ENCODE data around the gene KCNQ5. TPM values are rescaled to one million over a fixed set of nuclear protein-coding genes. Genes with fewer than 3 reads are reported as not detected.
"Not testable (repeated sequence)": the region's sequence is repeated elsewhere in the genome, so short reads cannot be mapped to it uniquely, and the experiment has no call there.

The KCNQ5 gene
- total and polyA plus RNA-seq, 2 donors: 1.0 to 1.7 TPM

DNA sequence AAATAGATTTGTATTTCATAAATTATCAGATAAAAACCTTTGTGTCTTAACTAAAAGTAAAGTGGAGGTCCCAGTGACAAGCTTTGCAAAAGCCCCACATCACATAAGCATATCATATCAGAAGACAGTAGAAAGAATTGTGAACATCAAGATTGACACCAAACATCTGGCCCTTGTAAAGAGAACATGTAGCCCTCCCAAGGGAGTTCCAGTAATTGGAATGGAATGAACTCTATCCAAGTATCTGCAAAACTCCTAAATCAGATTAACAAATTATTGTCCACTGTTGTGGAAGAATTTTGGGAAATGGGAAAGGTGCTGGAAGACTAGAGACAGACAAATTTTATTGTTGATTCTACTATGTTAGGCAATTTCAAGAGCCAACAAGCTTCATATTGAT is 268.8 kb downstream of the KCNQ5 start:
- Histone ChIP-seq H3K9me3 (ENCODE audit: control insufficient read depth in 2 of 2, insufficient read depth in 1 of 2, low read length in 1 of 2) (no peaks in the 10 kb centered on the region), H3K36me3 (ENCODE audit: control insufficient read depth in 2 of 2, insufficient read depth in 2 of 2, low read length in 1 of 2) (no peaks in the 10 kb centered on the region), H3K27ac (ENCODE audit: low read depth in 1 of 2, low read length in 1 of 2) (no peak overlapping the region), H3K27me3 (ENCODE audit: control insufficient read depth in 2 of 2, insufficient read depth in 1 of 2, low read length in 1 of 2) (no peaks in the 10 kb centered on the region), H3K4me1 (ENCODE audit: control insufficient read depth in 2 of 2, insufficient read depth in 2 of 2, low read length in 2 of 2) (no peaks in the 10 kb centered on the region), H3K4me3 (ENCODE audit: low read length in 2 of 2) (no peak overlapping the region)
- DNase-seq (ENCODE audit: low read depth in 6 of 9, low spot score in 9 of 9): no peak

GRCh38 chr6:72892901-72893300 is 271.0 kb downstream of the KCNQ5 start:
- no peaks in the 10 kb centered on the region for H3K9me3 ChIP-seq (ENCODE audit: control insufficient read depth in 2 of 2, insufficient read depth in 1 of 2, low read length in 1 of 2)
- DNase-seq (ENCODE audit: low read depth in 6 of 9, low spot score in 9 of 9): no peak
- no peaks in the 10 kb centered on the region for H3K27me3 ChIP-seq (ENCODE audit: control insufficient read depth in 2 of 2, insufficient read depth in 1 of 2, low read length in 1 of 2)
- no peak overlapping the region for H3K27ac ChIP-seq (ENCODE audit: low read depth in 1 of 2, low read length in 1 of 2)
- H3K36me3 ChIP-seq (ENCODE audit: control insufficient read depth in 2 of 2, insufficient read depth in 2 of 2, low read length in 1 of 2): no peaks in the 10 kb centered on the region
- no peaks in the 10 kb centered on the region for H3K4me1 ChIP-seq (ENCODE audit: control insufficient read depth in 2 of 2, insufficient read depth in 2 of 2, low read length in 2 of 2)
- H3K4me3 ChIP-seq (ENCODE audit: low read length in 2 of 2): no peak overlapping the region
- WGBS: 94% methylated on average over 1 of the region's 1 CpG

- H3K9me3 ChIP-seq (ENCODE audit: control insufficient read depth in 2 of 2, insufficient read depth in 1 of 2, low read length in 1 of 2): no peaks in the 10 kb centered on the region
- H3K4me1 ChIP-seq (ENCODE audit: control insufficient read depth in 2 of 2, insufficient read depth in 2 of 2, low read length in 2 of 2): no peaks in the 10 kb centered on the region
- H3K36me3 ChIP-seq (ENCODE audit: control insufficient read depth in 2 of 2, insufficient read depth in 2 of 2, low read length in 1 of 2): no peaks in the 10 kb centered on the region
- DNase-seq (ENCODE audit: low read depth in 6 of 9, low spot score in 9 of 9): no peak
- no peaks in the 10 kb centered on the region for H3K27me3 ChIP-seq (ENCODE audit: control insufficient read depth in 2 of 2, insufficient read depth in 1 of 2, low read length in 1 of 2)
- no peak overlapping the region for H3K4me3 ChIP-seq (ENCODE audit: low read length in 2 of 2)
- 22% methylated on average over 2 of the region's 2 CpGs for WGBS
- no peak overlapping the region for H3K27ac ChIP-seq (ENCODE audit: low read depth in 1 of 2, low read length in 1 of 2)
Measured at GRCh38 chr6:72894091-72894490, 272.2 kb downstream of the KCNQ5 start.

- not testable (repeated sequence) for H3K36me3 ChIP-seq (ENCODE audit: control insufficient read depth in 2 of 2, insufficient read depth in 2 of 2, low read length in 1 of 2); H3K4me3 ChIP-seq (ENCODE audit: low read length in 2 of 2); H3K27ac ChIP-seq (ENCODE audit: low read depth in 1 of 2, low read length in 1 of 2); H3K4me1 ChIP-seq (ENCODE audit: control insufficient read depth in 2 of 2, insufficient read depth in 2 of 2, low read length in 2 of 2); H3K9me3 ChIP-seq (ENCODE audit: control insufficient read depth in 2 of 2, insufficient read depth in 1 of 2, low read length in 1 of 2); DNase-seq (ENCODE audit: low read depth in 6 of 9, low spot score in 9 of 9); H3K27me3 ChIP-seq (ENCODE audit: control insufficient read depth in 2 of 2, insufficient read depth in 1 of 2, low read length in 1 of 2)
- 96% methylated on average over 3 of the region's 3 CpGs for WGBS
Measured at GRCh38 chr6:72898313-72898712, 276.4 kb downstream of the KCNQ5 start.

- no peaks in the 10 kb centered on the region for H3K4me1 ChIP-seq (ENCODE audit: control insufficient read depth in 2 of 2, insufficient read depth in 2 of 2, low read length in 2 of 2)
- H3K27me3 ChIP-seq (ENCODE audit: control insufficient read depth in 2 of 2, insufficient read depth in 1 of 2, low read length in 1 of 2): no peaks in the 10 kb centered on the region
- H3K9me3 ChIP-seq (ENCODE audit: control insufficient read depth in 2 of 2, insufficient read depth in 1 of 2, low read length in 1 of 2): no peaks in the 10 kb centered on the region
- no peak for DNase-seq (ENCODE audit: low read depth in 6 of 9, low spot score in 9 of 9)
- no peak overlapping the region for H3K27ac ChIP-seq (ENCODE audit: low read depth in 1 of 2, low read length in 1 of 2)
- no peaks in the 10 kb centered on the region for H3K36me3 ChIP-seq (ENCODE audit: control insufficient read depth in 2 of 2, insufficient read depth in 2 of 2, low read length in 1 of 2)
- no peak overlapping the region for H3K4me3 ChIP-seq (ENCODE audit: low read length in 2 of 2)
- WGBS: 97% methylated on average over 6 of the region's 6 CpGs
Measured at GRCh38 chr6:72905705-72906478, 284.0 kb downstream of the KCNQ5 start.

DNA sequence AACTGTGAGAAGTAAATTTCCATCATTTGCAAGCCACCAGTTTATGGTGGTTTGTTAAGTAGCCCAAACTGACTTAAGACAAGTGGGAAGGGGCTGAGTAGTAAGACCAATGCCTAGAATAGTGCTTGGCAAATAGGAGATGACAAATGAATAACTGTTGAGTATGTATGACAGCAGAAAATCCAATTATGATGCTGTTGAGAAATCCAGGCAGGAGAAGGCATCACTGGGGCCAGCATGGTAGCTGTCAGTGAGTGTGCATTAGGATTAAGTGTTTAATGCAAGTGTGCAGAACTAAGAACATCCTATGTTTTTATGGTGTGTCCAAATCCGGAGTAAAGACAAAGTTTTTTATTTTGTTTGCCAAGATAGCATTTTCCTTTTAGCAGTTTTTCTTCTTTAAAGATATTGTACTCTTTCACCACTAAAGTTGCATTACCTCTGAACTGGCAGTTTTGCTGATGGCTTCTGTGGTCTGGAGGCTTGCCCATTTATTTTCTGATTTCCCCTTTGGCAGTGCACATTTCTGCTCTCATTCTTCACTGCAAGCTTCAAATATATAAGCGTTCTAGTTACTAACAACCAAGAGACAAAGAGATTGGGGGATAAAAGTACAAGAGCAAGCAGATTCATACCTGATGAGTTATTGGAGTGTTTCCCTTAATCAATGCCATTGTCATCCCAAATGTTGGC is 289.7 kb downstream of the KCNQ5 start:
- Histone ChIP-seq H3K4me3 (ENCODE audit: low read length in 2 of 2) (no peak overlapping the region), H3K4me1 (ENCODE audit: control insufficient read depth in 2 of 2, insufficient read depth in 2 of 2, low read length in 2 of 2) (no peaks in the 10 kb centered on the region), H3K9me3 (ENCODE audit: control insufficient read depth in 2 of 2, insufficient read depth in 1 of 2, low read length in 1 of 2) (no peaks in the 10 kb centered on the region), H3K36me3 (ENCODE audit: control insufficient read depth in 2 of 2, insufficient read depth in 2 of 2, low read length in 1 of 2) (no peaks in the 10 kb centered on the region), H3K27me3 (ENCODE audit: control insufficient read depth in 2 of 2, insufficient read depth in 1 of 2, low read length in 1 of 2) (no peaks in the 10 kb centered on the region), H3K27ac (ENCODE audit: low read depth in 1 of 2, low read length in 1 of 2) (no peak overlapping the region)
- DNase-seq (ENCODE audit: low read depth in 6 of 9, low spot score in 9 of 9): no peak
- 4% methylated on average over 2 of the region's 2 CpGs for WGBS

DNA sequence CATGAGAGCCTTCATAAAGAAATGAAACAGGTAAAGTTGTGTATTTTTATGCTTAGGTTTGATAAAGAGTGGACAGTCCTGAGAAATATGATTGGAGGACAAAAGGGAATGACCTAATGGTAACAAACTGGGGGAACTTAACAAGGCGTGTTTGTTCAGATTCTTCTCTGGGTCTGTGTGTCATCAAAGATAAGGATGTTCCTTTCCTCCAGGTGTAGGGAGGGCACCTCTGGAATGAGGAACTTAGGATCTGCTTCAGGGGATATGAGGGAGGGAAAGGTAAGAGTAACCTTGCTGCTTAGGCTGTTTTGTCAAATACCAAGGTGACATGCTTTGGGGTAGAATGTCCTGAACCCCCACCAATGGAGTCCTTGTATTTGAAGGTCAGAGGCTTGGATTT is 291.9 kb downstream of the KCNQ5 start:
- 100% methylated on average over 1 of the region's 1 CpG for WGBS
- Histone ChIP-seq H3K36me3 (ENCODE audit: control insufficient read depth in 2 of 2, insufficient read depth in 2 of 2, low read length in 1 of 2) (no peaks in the 10 kb centered on the region), H3K9me3 (ENCODE audit: control insufficient read depth in 2 of 2, insufficient read depth in 1 of 2, low read length in 1 of 2) (no peaks in the 10 kb centered on the region), H3K27ac (ENCODE audit: low read depth in 1 of 2, low read length in 1 of 2) (no peak overlapping the region), H3K4me1 (ENCODE audit: control insufficient read depth in 2 of 2, insufficient read depth in 2 of 2, low read length in 2 of 2) (no peaks in the 10 kb centered on the region), H3K4me3 (ENCODE audit: low read length in 2 of 2) (no peak overlapping the region), H3K27me3 (ENCODE audit: control insufficient read depth in 2 of 2, insufficient read depth in 1 of 2, low read length in 1 of 2) (no peaks in the 10 kb centered on the region)
- DNase-seq (ENCODE audit: low read depth in 6 of 9, low spot score in 9 of 9): no peak

DNA sequence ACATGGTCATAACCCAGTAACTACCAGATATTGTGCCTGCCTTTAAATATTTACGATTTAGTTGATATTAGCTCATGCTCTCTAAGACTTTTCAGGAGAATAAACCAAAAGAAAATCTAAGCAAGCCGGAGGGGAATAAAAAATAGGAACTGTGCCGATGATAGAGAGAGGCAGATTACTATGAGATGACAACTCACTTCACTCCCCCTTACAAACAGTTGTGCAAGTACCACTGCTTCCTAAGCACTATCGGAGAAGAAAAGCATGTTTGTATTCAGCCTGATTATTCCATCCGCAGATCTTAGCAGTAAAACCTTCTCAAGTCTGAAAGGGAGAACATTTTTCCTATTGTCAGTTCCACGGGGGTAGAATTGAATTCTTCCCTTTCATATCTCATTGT is 294.4 kb downstream of the KCNQ5 start:
- Histone ChIP-seq H3K27me3 (ENCODE audit: control insufficient read depth in 2 of 2, insufficient read depth in 1 of 2, low read length in 1 of 2) (no peaks in the 10 kb centered on the region), H3K4me1 (ENCODE audit: control insufficient read depth in 2 of 2, insufficient read depth in 2 of 2, low read length in 2 of 2) (no peaks in the 10 kb centered on the region), H3K9me3 (ENCODE audit: control insufficient read depth in 2 of 2, insufficient read depth in 1 of 2, low read length in 1 of 2) (no peaks in the 10 kb centered on the region), H3K4me3 (ENCODE audit: low read length in 2 of 2) (no peak overlapping the region), H3K27ac (ENCODE audit: low read depth in 1 of 2, low read length in 1 of 2) (no peak overlapping the region), H3K36me3 (ENCODE audit: control insufficient read depth in 2 of 2, insufficient read depth in 2 of 2, low read length in 1 of 2) (no peaks in the 10 kb centered on the region)
- no peak for DNase-seq (ENCODE audit: low read depth in 6 of 9, low spot score in 9 of 9)
- WGBS: 88% methylated on average over 6 of the region's 6 CpGs

- Histone ChIP-seq H3K4me3 (ENCODE audit: low read length in 2 of 2) (no peak overlapping the region), H3K9me3 (ENCODE audit: control insufficient read depth in 2 of 2, insufficient read depth in 1 of 2, low read length in 1 of 2) (no peaks in the 10 kb centered on the region), H3K36me3 (ENCODE audit: control insufficient read depth in 2 of 2, insufficient read depth in 2 of 2, low read length in 1 of 2) (no peaks in the 10 kb centered on the region), H3K27ac (ENCODE audit: low read depth in 1 of 2, low read length in 1 of 2) (no peak overlapping the region), H3K27me3 (ENCODE audit: control insufficient read depth in 2 of 2, insufficient read depth in 1 of 2, low read length in 1 of 2) (no peaks in the 10 kb centered on the region), H3K4me1 (ENCODE audit: control insufficient read depth in 2 of 2, insufficient read depth in 2 of 2, low read length in 2 of 2) (no peaks in the 10 kb centered on the region)
- 96% methylated on average over 1 of the region's 1 CpG for WGBS
- DNase-seq (ENCODE audit: low read depth in 6 of 9, low spot score in 9 of 9): no peak
Measured at GRCh38 chr6:72916906-72917305, 295.0 kb downstream of the KCNQ5 start.

Measured in thymus (tissue), 11 donors.